ENCODE data around the gene MRAS. TPM values are rescaled to one million over a fixed set of nuclear protein-coding genes. Genes with fewer than 3 reads are reported as not detected.
A peak's percentile ranks its signal among the peaks of the same experiment; 100 is the strongest.

MRAS gene
- total and polyA plus RNA-seq, 2 of the 4 experiments (the other 2 are of a cell fraction): 59.3 to 60.6 TPM

- ChIA-PET CTCF (interaction anchor here (1.0 kb wide), 1 partner anchor 22 kb away, joined by 4 read pairs; no protein-coding TSS in a partner anchor), POLR2A (ENCODE audit: unreplicated experiment) (interaction anchor here (0.6 kb wide), 1 partner anchor 20 kb away, joined by 6 read pairs; no protein-coding TSS in a partner anchor)
- no peak overlapping the region for H3K4me2 ChIP-seq (ENCODE audit: low read depth, low read length)
- no peak overlapping the region for H2AK5ac ChIP-seq (ENCODE audit: low read depth, low read length)
- H3K9me3 ChIP-seq (ENCODE audit: control insufficient read depth, insufficient read depth, low read length): peaks cover 2% of the 10 kb centered on the region
- H3K36me3 ChIP-seq (ENCODE audit: control insufficient read depth, insufficient read depth, low read length): no peaks in the 10 kb centered on the region
- H4K5ac ChIP-seq (ENCODE audit: low read depth, low read length): no peak overlapping the region
- H3K23ac ChIP-seq (ENCODE audit: low read depth, low read length): no peak overlapping the region
- BruUV-seq (replicated peaks): no TSS peak
- peaks cover 9% of the 10 kb centered on the region for H3K27me3 ChIP-seq (ENCODE audit: control insufficient read depth, insufficient read depth, low read length)
- no peak overlapping the region for H3K27ac ChIP-seq (ENCODE audit: insufficient read depth, low read length)
- no peak overlapping the region for H3K4ac ChIP-seq (ENCODE audit: low read depth, low read length)
- no peaks in the 10 kb centered on the region for H3K79me1 ChIP-seq (ENCODE audit: low read depth in 1 of 2, low read length in 2 of 2)
- H2BK120ac ChIP-seq (ENCODE audit: low read depth, low read length): no peak overlapping the region
- H3K14ac ChIP-seq (replicated peaks; ENCODE audit: low read depth, low read length): no peak overlapping the region
- no peak overlapping the region for H3K4me3 ChIP-seq (ENCODE audit: insufficient read depth, low read depth, low read length)
- H2BK5ac ChIP-seq (ENCODE audit: low read depth, low read length, poor library complexity, severe bottlenecking): no peak overlapping the region
- H2BK15ac ChIP-seq (ENCODE audit: low read depth, low read length): no peak overlapping the region
- TF ChIP-seq POLR2A (IDR thresholded peaks at IDR 0.05; ENCODE audit: low read depth, low read length): no peak
- TF ChIP-seq, protein P1, sequence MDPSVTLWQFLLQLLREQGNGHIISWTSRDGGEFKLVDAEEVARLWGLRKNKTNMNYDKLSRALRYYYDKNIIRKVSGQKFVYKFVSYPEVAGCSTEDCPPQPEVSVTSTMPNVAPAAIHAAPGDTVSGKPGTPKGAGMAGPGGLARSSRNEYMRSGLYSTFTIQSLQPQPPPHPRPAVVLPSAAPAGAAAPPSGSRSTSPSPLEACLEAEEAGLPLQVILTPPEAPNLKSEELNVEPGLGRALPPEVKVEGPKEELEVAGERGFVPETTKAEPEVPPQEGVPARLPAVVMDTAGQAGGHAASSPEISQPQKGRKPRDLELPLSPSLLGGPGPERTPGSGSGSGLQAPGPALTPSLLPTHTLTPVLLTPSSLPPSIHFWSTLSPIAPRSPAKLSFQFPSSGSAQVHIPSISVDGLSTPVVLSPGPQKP (IDR thresholded peaks at IDR 0.05; ENCODE audit: borderline replicate concordance, low read depth, low read length): no peak
- no peak for TF ChIP-seq RFX5 (IDR thresholded peaks at IDR 0.05; ENCODE audit: low read depth, low read length)
- TF ChIP-seq RCOR1 (IDR thresholded peaks at IDR 0.05; ENCODE audit: insufficient replicate concordance, low read length): no peak
- TF ChIP-seq RAD21 (IDR thresholded peaks at IDR 0.05; ENCODE audit: low read length): no peak
- TF ChIP-seq CEBPB (IDR thresholded peaks at IDR 0.05; ENCODE audit: low read depth, low read length): no peak
- TF ChIP-seq USF2 (IDR thresholded peaks at IDR 0.05; ENCODE audit: low read depth, low read length): no peak
- no peak for TF ChIP-seq MAZ (IDR thresholded peaks at IDR 0.05; ENCODE audit: borderline replicate concordance, low read depth, low read length)
- TF ChIP-seq NFE2L2 (IDR thresholded peaks at IDR 0.05; ENCODE audit: low read depth, low read length): no peak
- no peak for TF ChIP-seq SMC3 (IDR thresholded peaks at IDR 0.05; ENCODE audit: low read depth, low read length)
- H3K9me1 ChIP-seq (ENCODE audit: insufficient read depth, low read length): no peaks in the 10 kb centered on the region
- intact Hi-C loops (cut with micrococcal nuclease): no loop called here
- dilution Hi-C loops (cut with HindIII; ENCODE audit: low sequenced_read_pairs, unreplicated experiment): no loop called here
- no peak overlapping the region for H2BK20ac ChIP-seq (ENCODE audit: low read depth, low read length)
- whole genome bisulfite sequencing, 2 experiments (ENCODE audit: extremely low coverage in 2 of 2, insufficient read length in 1 of 2): no CpG with 5 or more reads among the region's 1 CpG
- H2AK9ac ChIP-seq (replicated peaks; ENCODE audit: low read depth, low read length, poor library complexity): no peak overlapping the region
- H3K56ac ChIP-seq (ENCODE audit: extremely low read depth, insufficient read depth, low read length): no peak overlapping the region
- H4K20me1 ChIP-seq (ENCODE audit: insufficient read depth, low read length): no peaks in the 10 kb centered on the region
- in situ Hi-C loops (cut with MboI; ENCODE audit: low sequenced_read_pairs): no loop called here
- H4K8ac ChIP-seq (ENCODE audit: low read depth in 2 of 2, low read length in 2 of 2): no peak overlapping the region
- H4K91ac ChIP-seq (ENCODE audit: insufficient read depth, low read depth, low read length): no peak overlapping the region
- no peak for ATAC-seq (ENCODE audit: low read depth)
- no peak overlapping the region for H3K18ac ChIP-seq (ENCODE audit: low read depth, low read length)
- no peak overlapping the region for H2AFZ ChIP-seq (replicated peaks; ENCODE audit: low read length, poor library complexity)
- no peak overlapping the region for H3K9ac ChIP-seq (ENCODE audit: low read depth, low read length)
- H3K4me1 ChIP-seq (ENCODE audit: control insufficient read depth, insufficient read depth, low read length): no peaks in the 10 kb centered on the region
- DNase-seq: peak; percentile 31
These were observed 33.6 kb upstream of the MRAS start for GRCh38 chr3:138314751-138315150.
